ENCODE results near the gene IL5RA.

The IL5RA gene

GRCh38 chr3:3082234-3082924, 27.8 kb downstream of the IL5RA start:
- Histone ChIP-seq H3K79me1 (ENCODE audit: low read length) (no peaks in the 10 kb centered on the region), H3K4ac (ENCODE audit: low read depth, low read length) (no peak overlapping the region), H2BK120ac (ENCODE audit: low read depth, low read length) (no peak overlapping the region), H3K4me1 (ENCODE audit: control insufficient read depth, low read depth, low read length) (peaks cover 10% of the 10 kb centered on the region), H3K56ac (ENCODE audit: low read length) (no peak overlapping the region), H3K27me3 (ENCODE audit: insufficient read depth, low read length, poor library complexity) (no peaks in the 10 kb centered on the region), H3K36me3 (ENCODE audit: control insufficient read depth, insufficient read depth, low read length) (no peaks in the 10 kb centered on the region), H4K5ac (ENCODE audit: low read length) (no peak overlapping the region), H3K4me2 (ENCODE audit: low read length) (no peak overlapping the region), H2AK5ac (ENCODE audit: low read length) (no peak overlapping the region), H3K27ac (ENCODE audit: low read depth, low read length) (no peak overlapping the region), H3K18ac (ENCODE audit: low read length) (no peak overlapping the region), H3K4me3 (ENCODE audit: low read length) (no peak overlapping the region), H2BK15ac (replicated peaks; ENCODE audit: low read depth) (no peak overlapping the region), H3K9ac (ENCODE audit: low read length) (no peak overlapping the region), H3K79me2 (ENCODE audit: control insufficient read depth, insufficient read depth, low read length) (no peaks in the 10 kb centered on the region), H2BK5ac (ENCODE audit: low read length) (no peak overlapping the region), H4K8ac (ENCODE audit: low read depth, low read length) (no peak overlapping the region), H3K23ac (ENCODE audit: low read length) (no peak overlapping the region)
- WGBS (ENCODE audit: extremely low coverage, insufficient coverage, low lambda C conversion rate) = no CpG with 5 or more reads among the region's 2 CpGs
- no peak for DNase-seq

GRCh38 chr3:3081381-3082233, 28.6 kb downstream of the IL5RA start:
- no peaks in the 10 kb centered on the region for H3K79me2 ChIP-seq (ENCODE audit: control insufficient read depth, insufficient read depth, low read length)
- no peak overlapping the region for H2BK120ac ChIP-seq (ENCODE audit: low read depth, low read length)
- no peak overlapping the region for H2AK5ac ChIP-seq (ENCODE audit: low read length)
- H3K27ac ChIP-seq (ENCODE audit: low read depth, low read length) = no peak overlapping the region
- H3K9ac ChIP-seq (ENCODE audit: low read length) = no peak overlapping the region
- no peak overlapping the region for H3K4me2 ChIP-seq (ENCODE audit: low read length)
- H3K4me3 ChIP-seq (ENCODE audit: low read length) = no peak overlapping the region
- H3K36me3 ChIP-seq (ENCODE audit: control insufficient read depth, insufficient read depth, low read length) = no peaks in the 10 kb centered on the region
- no peak overlapping the region for H2BK5ac ChIP-seq (ENCODE audit: low read length)
- H3K27me3 ChIP-seq (ENCODE audit: insufficient read depth, low read length, poor library complexity) = no peaks in the 10 kb centered on the region
- H4K5ac ChIP-seq (ENCODE audit: low read length) = no peak overlapping the region
- H3K18ac ChIP-seq (ENCODE audit: low read length) = no peak overlapping the region
- no peak overlapping the region for H4K8ac ChIP-seq (ENCODE audit: low read depth, low read length)
- H2BK15ac ChIP-seq (replicated peaks; ENCODE audit: low read depth) = no peak overlapping the region
- no peak overlapping the region for H3K23ac ChIP-seq (ENCODE audit: low read length)
- no peak overlapping the region for H3K4ac ChIP-seq (ENCODE audit: low read depth, low read length)
- H3K79me1 ChIP-seq (ENCODE audit: low read length) = no peaks in the 10 kb centered on the region
- WGBS (ENCODE audit: extremely low coverage, insufficient coverage, low lambda C conversion rate) = no CpG with 5 or more reads among the region's 9 CpGs
- H3K4me1 ChIP-seq (ENCODE audit: control insufficient read depth, low read depth, low read length) = peaks cover 10% of the 10 kb centered on the region
- H3K56ac ChIP-seq (ENCODE audit: low read length) = no peak overlapping the region
- DNase-seq = no peak

GRCh38 chr3:3080309-3080708, 29.9 kb downstream of the IL5RA start:
- H3K36me3 ChIP-seq (ENCODE audit: control insufficient read depth, insufficient read depth, low read length) = no peaks in the 10 kb centered on the region
- no peak overlapping the region for H3K9ac ChIP-seq (ENCODE audit: low read length)
- peaks cover 5% of the 10 kb centered on the region for H3K4me1 ChIP-seq (ENCODE audit: control insufficient read depth, low read depth, low read length)
- no peak overlapping the region for H4K8ac ChIP-seq (ENCODE audit: low read depth, low read length)
- no peak overlapping the region for H3K4me2 ChIP-seq (ENCODE audit: low read length)
- H3K56ac ChIP-seq (ENCODE audit: low read length) = peak overlapping the region; percentile 28
- H2BK120ac ChIP-seq (ENCODE audit: low read depth, low read length) = no peak overlapping the region
- no peak overlapping the region for H3K4ac ChIP-seq (ENCODE audit: low read depth, low read length)
- WGBS (ENCODE audit: extremely low coverage, insufficient coverage, low lambda C conversion rate) = no CpG with 5 or more reads among the region's 5 CpGs
- no peaks in the 10 kb centered on the region for H3K27me3 ChIP-seq (ENCODE audit: insufficient read depth, low read length, poor library complexity)
- H4K5ac ChIP-seq (ENCODE audit: low read length) = peak overlapping the region; percentile 10
- H3K23ac ChIP-seq (ENCODE audit: low read length) = no peak overlapping the region
- no peak overlapping the region for H3K27ac ChIP-seq (ENCODE audit: low read depth, low read length)
- H2BK15ac ChIP-seq (replicated peaks; ENCODE audit: low read depth) = no peak overlapping the region
- no peak overlapping the region for H2AK5ac ChIP-seq (ENCODE audit: low read length)
- H3K79me1 ChIP-seq (ENCODE audit: low read length) = no peaks in the 10 kb centered on the region
- no peak overlapping the region for H3K18ac ChIP-seq (ENCODE audit: low read length)
- no peak overlapping the region for H3K4me3 ChIP-seq (ENCODE audit: low read length)
- no peaks in the 10 kb centered on the region for H3K79me2 ChIP-seq (ENCODE audit: control insufficient read depth, insufficient read depth, low read length)
- DNase-seq = peak; percentile 82
- H2BK5ac ChIP-seq (ENCODE audit: low read length) = no peak overlapping the region

- H3K4me2 ChIP-seq (ENCODE audit: low read length) = no peak overlapping the region
- H3K27me3 ChIP-seq (ENCODE audit: insufficient read depth, low read length, poor library complexity) = no peaks in the 10 kb centered on the region
- H3K79me1 ChIP-seq (ENCODE audit: low read length) = no peaks in the 10 kb centered on the region
- H2AK5ac ChIP-seq (ENCODE audit: low read length) = no peak overlapping the region
- no peak overlapping the region for H3K4me3 ChIP-seq (ENCODE audit: low read length)
- H3K36me3 ChIP-seq (ENCODE audit: control insufficient read depth, insufficient read depth, low read length) = no peaks in the 10 kb centered on the region
- no peak overlapping the region for H4K5ac ChIP-seq (ENCODE audit: low read length)
- no peak overlapping the region for H3K18ac ChIP-seq (ENCODE audit: low read length)
- no peak for DNase-seq
- WGBS (ENCODE audit: extremely low coverage, insufficient coverage, low lambda C conversion rate) = no CpG with 5 or more reads among the region's 5 CpGs
- H2BK5ac ChIP-seq (ENCODE audit: low read length) = no peak overlapping the region
- no peak overlapping the region for H3K56ac ChIP-seq (ENCODE audit: low read length)
- no peak overlapping the region for H4K8ac ChIP-seq (ENCODE audit: low read depth, low read length)
- no peak overlapping the region for H3K23ac ChIP-seq (ENCODE audit: low read length)
- no peaks in the 10 kb centered on the region for H3K4me1 ChIP-seq (ENCODE audit: control insufficient read depth, low read depth, low read length)
- no peak overlapping the region for H3K9ac ChIP-seq (ENCODE audit: low read length)
- H3K4ac ChIP-seq (ENCODE audit: low read depth, low read length) = peak overlapping the region; percentile 28
- H3K27ac ChIP-seq (ENCODE audit: low read depth, low read length) = no peak overlapping the region
- H3K79me2 ChIP-seq (ENCODE audit: control insufficient read depth, insufficient read depth, low read length) = no peaks in the 10 kb centered on the region
- H2BK15ac ChIP-seq (replicated peaks; ENCODE audit: low read depth) = no peak overlapping the region
- H2BK120ac ChIP-seq (ENCODE audit: low read depth, low read length) = no peak overlapping the region
These were observed 35.5 kb downstream of the IL5RA start for GRCh38 chr3:3074551-3075257.

- H3K27ac ChIP-seq (ENCODE audit: low read depth, low read length) = no peak overlapping the region
- H3K4ac ChIP-seq (ENCODE audit: low read depth, low read length) = no peak overlapping the region
- H2BK15ac ChIP-seq (replicated peaks; ENCODE audit: low read depth) = no peak overlapping the region
- H3K4me3 ChIP-seq (ENCODE audit: low read length) = no peak overlapping the region
- DNase-seq = no peak
- H2BK5ac ChIP-seq (ENCODE audit: low read length) = no peak overlapping the region
- H3K4me2 ChIP-seq (ENCODE audit: low read length) = no peak overlapping the region
- H3K36me3 ChIP-seq (ENCODE audit: control insufficient read depth, insufficient read depth, low read length) = no peaks in the 10 kb centered on the region
- no peak overlapping the region for H4K5ac ChIP-seq (ENCODE audit: low read length)
- H3K18ac ChIP-seq (ENCODE audit: low read length) = no peak overlapping the region
- WGBS (ENCODE audit: extremely low coverage, insufficient coverage, low lambda C conversion rate) = no CpG with 5 or more reads among the region's 5 CpGs
- no peaks in the 10 kb centered on the region for H3K79me2 ChIP-seq (ENCODE audit: control insufficient read depth, insufficient read depth, low read length)
- H2AK5ac ChIP-seq (ENCODE audit: low read length) = no peak overlapping the region
- no peak overlapping the region for H2BK120ac ChIP-seq (ENCODE audit: low read depth, low read length)
- no peaks in the 10 kb centered on the region for H3K4me1 ChIP-seq (ENCODE audit: control insufficient read depth, low read depth, low read length)
- H3K23ac ChIP-seq (ENCODE audit: low read length) = no peak overlapping the region
- H4K8ac ChIP-seq (ENCODE audit: low read depth, low read length) = no peak overlapping the region
- no peak overlapping the region for H3K9ac ChIP-seq (ENCODE audit: low read length)
- H3K27me3 ChIP-seq (ENCODE audit: insufficient read depth, low read length, poor library complexity) = no peaks in the 10 kb centered on the region
- no peaks in the 10 kb centered on the region for H3K79me1 ChIP-seq (ENCODE audit: low read length)
- H3K56ac ChIP-seq (ENCODE audit: low read length) = no peak overlapping the region
These were observed 39.0 kb downstream of the IL5RA start for GRCh38 chr3:3071136-3071535.

All from mesendoderm (in vitro differentiated cells).